ENCODE results near the gene THBS3.
"Not testable (repeated sequence)": the region's sequence is repeated elsewhere in the genome, so short reads cannot be mapped to it uniquely, and the experiment has no call there.

THBS3 gene

GRCh38 chr1:155232001-155232978 is 24.6 kb upstream of the THBS3 start:
- not testable (repeated sequence) for H2AK5ac ChIP-seq (ENCODE audit: low read length); H2BK15ac ChIP-seq (replicated peaks; ENCODE audit: low read depth); H3K4me3 ChIP-seq (ENCODE audit: low read length); H2BK5ac ChIP-seq (ENCODE audit: low read length); H3K56ac ChIP-seq (ENCODE audit: low read length); H3K27ac ChIP-seq (ENCODE audit: low read depth, low read length); H3K18ac ChIP-seq (ENCODE audit: low read length); H2BK120ac ChIP-seq (ENCODE audit: low read depth, low read length); H4K5ac ChIP-seq (ENCODE audit: low read length); H3K27me3 ChIP-seq (ENCODE audit: insufficient read depth, low read length, poor library complexity); H3K79me2 ChIP-seq (ENCODE audit: control insufficient read depth, insufficient read depth, low read length); H4K8ac ChIP-seq (ENCODE audit: low read depth, low read length); H3K79me1 ChIP-seq (ENCODE audit: low read length); H3K4me2 ChIP-seq (ENCODE audit: low read length); H3K36me3 ChIP-seq (ENCODE audit: control insufficient read depth, insufficient read depth, low read length); H3K4ac ChIP-seq (ENCODE audit: low read depth, low read length); H3K9ac ChIP-seq (ENCODE audit: low read length); H3K4me1 ChIP-seq (ENCODE audit: control insufficient read depth, low read depth, low read length); H3K23ac ChIP-seq (ENCODE audit: low read length)
- peak; percentile 22 for DNase-seq
- no CpG with 5 or more reads among the region's 13 CpGs for WGBS (ENCODE audit: extremely low coverage, insufficient coverage, low lambda C conversion rate)

- H3K4me2 ChIP-seq (ENCODE audit: low read length); H3K79me1 ChIP-seq (ENCODE audit: low read length); H3K27ac ChIP-seq (ENCODE audit: low read depth, low read length); H2BK120ac ChIP-seq (ENCODE audit: low read depth, low read length); H3K4ac ChIP-seq (ENCODE audit: low read depth, low read length); DNase-seq; H2AK5ac ChIP-seq (ENCODE audit: low read length); H4K5ac ChIP-seq (ENCODE audit: low read length); H3K4me1 ChIP-seq (ENCODE audit: control insufficient read depth, low read depth, low read length); H3K9ac ChIP-seq (ENCODE audit: low read length); H2BK5ac ChIP-seq (ENCODE audit: low read length); H2BK15ac ChIP-seq (replicated peaks; ENCODE audit: low read depth); H3K79me2 ChIP-seq (ENCODE audit: control insufficient read depth, insufficient read depth, low read length); H3K27me3 ChIP-seq (ENCODE audit: insufficient read depth, low read length, poor library complexity); H4K8ac ChIP-seq (ENCODE audit: low read depth, low read length); H3K4me3 ChIP-seq (ENCODE audit: low read length); H3K36me3 ChIP-seq (ENCODE audit: control insufficient read depth, insufficient read depth, low read length); H3K23ac ChIP-seq (ENCODE audit: low read length); H3K56ac ChIP-seq (ENCODE audit: low read length); H3K18ac ChIP-seq (ENCODE audit: low read length): not testable (repeated sequence)
- no CpG with 5 or more reads among the region's 3 CpGs for WGBS (ENCODE audit: extremely low coverage, insufficient coverage, low lambda C conversion rate)
Measured at GRCh38 chr1:155231302-155231701, 23.6 kb upstream of the THBS3 start.

- Histone ChIP-seq H3K27ac (ENCODE audit: low read depth, low read length) (no peak overlapping the region), H3K27me3 (ENCODE audit: insufficient read depth, low read length, poor library complexity) (no peaks in the 10 kb centered on the region)
- WGBS (ENCODE audit: extremely low coverage, insufficient coverage, low lambda C conversion rate), result no CpG with 5 or more reads among the region's 9 CpGs
Measured at GRCh38 chr1:155228096-155228427, 20.4 kb upstream of the THBS3 start.

GRCh38 chr1:155227261-155228095 is 19.8 kb upstream of the THBS3 start:
- Histone ChIP-seq H3K4me2 (ENCODE audit: low read length) (peak overlapping the region; percentile 86), H2BK5ac (ENCODE audit: low read length) (peak overlapping the region; percentile 64), H3K4ac (ENCODE audit: low read depth, low read length) (peak overlapping the region; percentile 84), H3K4me1 (ENCODE audit: control insufficient read depth, low read depth, low read length) (peaks cover 4% of the 10 kb centered on the region), H3K27me3 (ENCODE audit: insufficient read depth, low read length, poor library complexity) (no peaks in the 10 kb centered on the region), H2AK5ac (ENCODE audit: low read length) (peak overlapping the region; percentile 99), H3K56ac (ENCODE audit: low read length) (peak overlapping the region; percentile 99), H2BK120ac (ENCODE audit: low read depth, low read length) (no peak overlapping the region), H3K9ac (ENCODE audit: low read length) (peak overlapping the region; percentile 98), H3K79me2 (ENCODE audit: control insufficient read depth, insufficient read depth, low read length) (no peaks in the 10 kb centered on the region), H4K5ac (ENCODE audit: low read length) (peak overlapping the region; percentile 84), H4K8ac (ENCODE audit: low read depth, low read length) (no peak overlapping the region), H3K23ac (ENCODE audit: low read length) (no peak overlapping the region), H3K4me3 (ENCODE audit: low read length) (peak overlapping the region; percentile 88), H3K27ac (ENCODE audit: low read depth, low read length) (peak overlapping the region; percentile 75), H2BK15ac (replicated peaks; ENCODE audit: low read depth) (no peak overlapping the region), H3K36me3 (ENCODE audit: control insufficient read depth, insufficient read depth, low read length) (no peaks in the 10 kb centered on the region), H3K79me1 (ENCODE audit: low read length) (no peaks in the 10 kb centered on the region), H3K18ac (ENCODE audit: low read length) (peak overlapping the region; percentile 24)
- peak; percentile 100 for DNase-seq
- no CpG with 5 or more reads among the region's 42 CpGs for WGBS (ENCODE audit: extremely low coverage, insufficient coverage, low lambda C conversion rate)

More at GRCh38 chr1:155228096-155228427, 20.4 kb upstream of the THBS3 start:
- Histone ChIP-seq H2AK5ac (ENCODE audit: low read length) (peak overlapping the region; percentile 99), H3K79me1 (ENCODE audit: low read length) (no peaks in the 10 kb centered on the region), H3K4me2 (ENCODE audit: low read length) (peak overlapping the region; percentile 59), H4K5ac (ENCODE audit: low read length) (no peak overlapping the region), H2BK5ac (ENCODE audit: low read length) (peak overlapping the region; percentile 64), H3K4ac (ENCODE audit: low read depth, low read length) (peak overlapping the region; percentile 84), H3K18ac (ENCODE audit: low read length) (peak overlapping the region; percentile 24), H3K56ac (ENCODE audit: low read length) (peak overlapping the region; percentile 95), H4K8ac (ENCODE audit: low read depth, low read length) (no peak overlapping the region), H3K79me2 (ENCODE audit: control insufficient read depth, insufficient read depth, low read length) (no peaks in the 10 kb centered on the region), H2BK15ac (replicated peaks; ENCODE audit: low read depth) (no peak overlapping the region), H3K4me3 (ENCODE audit: low read length) (no peak overlapping the region), H2BK120ac (ENCODE audit: low read depth, low read length) (no peak overlapping the region), H3K4me1 (ENCODE audit: control insufficient read depth, low read depth, low read length) (peaks cover 4% of the 10 kb centered on the region), H3K23ac (ENCODE audit: low read length) (no peak overlapping the region), H3K36me3 (ENCODE audit: control insufficient read depth, insufficient read depth, low read length) (no peaks in the 10 kb centered on the region), H3K9ac (ENCODE audit: low read length) (peak overlapping the region; percentile 82)
- no peak for DNase-seq

GRCh38 chr1:155226910-155227260 is 19.2 kb upstream of the THBS3 start:
- no peak overlapping the region for H3K23ac ChIP-seq (ENCODE audit: low read length)
- H3K79me2 ChIP-seq (ENCODE audit: control insufficient read depth, insufficient read depth, low read length), result no peaks in the 10 kb centered on the region
- peak overlapping the region; percentile 52 for H3K18ac ChIP-seq (ENCODE audit: low read length)
- H3K4me3 ChIP-seq (ENCODE audit: low read length), result peak overlapping the region; percentile 88
- H2BK15ac ChIP-seq (replicated peaks; ENCODE audit: low read depth), result no peak overlapping the region
- no peak overlapping the region for H2BK120ac ChIP-seq (ENCODE audit: low read depth, low read length)
- H3K4me2 ChIP-seq (ENCODE audit: low read length), result peak overlapping the region; percentile 86
- H3K27me3 ChIP-seq (ENCODE audit: insufficient read depth, low read length, poor library complexity), result no peaks in the 10 kb centered on the region
- H2AK5ac ChIP-seq (ENCODE audit: low read length), result peak overlapping the region; percentile 67
- H3K56ac ChIP-seq (ENCODE audit: low read length), result peak overlapping the region; percentile 99
- no peaks in the 10 kb centered on the region for H3K79me1 ChIP-seq (ENCODE audit: low read length)
- no peaks in the 10 kb centered on the region for H3K36me3 ChIP-seq (ENCODE audit: control insufficient read depth, insufficient read depth, low read length)
- H3K27ac ChIP-seq (ENCODE audit: low read depth, low read length), result peak overlapping the region; percentile 75
- peak overlapping the region; percentile 89 for H3K4ac ChIP-seq (ENCODE audit: low read depth, low read length)
- peaks cover 4% of the 10 kb centered on the region for H3K4me1 ChIP-seq (ENCODE audit: control insufficient read depth, low read depth, low read length)
- peak overlapping the region; percentile 98 for H3K9ac ChIP-seq (ENCODE audit: low read length)
- no peak overlapping the region for H4K8ac ChIP-seq (ENCODE audit: low read depth, low read length)
- peak overlapping the region; percentile 84 for H4K5ac ChIP-seq (ENCODE audit: low read length)
- peak overlapping the region; percentile 63 for H2BK5ac ChIP-seq (ENCODE audit: low read length)
- DNase-seq, result no peak
- WGBS (ENCODE audit: extremely low coverage, insufficient coverage, low lambda C conversion rate), result no CpG with 5 or more reads among the region's 19 CpGs

Measured in mesendoderm (in vitro differentiated cells).